KMS-11 (cell line): ENCODE results near the gene OR8D4.

Experiments used
- H2AFZ ChIP-seq: fragments of 200-600 bp; sonication (generic); 2 replicates; pipeline ENCODE4 v1.6.1; 2016; ENCODE audit warnings: antibody characterized with exemption, mixed run types, low read depth
- H3K27ac ChIP-seq: fragments of 200-600 bp; sonication (generic); 2 replicates; pipeline ENCODE4 v1.6.1; 2016; ENCODE audit warnings: mild to moderate bottlenecking, mixed run types
- H3K27me3 ChIP-seq: fragments of 200-600 bp; sonication (generic); 2 replicates; pipeline ENCODE4 v1.6.1; 2017; ENCODE audit warnings: mild to moderate bottlenecking, low read depth, mixed run types, moderate library complexity; ENCODE audit not compliant: insufficient read depth
- H3K36me3 ChIP-seq: fragments of 200-600 bp; sonication (generic); 2 replicates; pipeline ENCODE4 v1.6.1; 2017; ENCODE audit warnings: mild to moderate bottlenecking, mixed run types; ENCODE audit not compliant: insufficient read depth
- H3K4me1 ChIP-seq: fragments of 200-600 bp; sonication (generic); 2 replicates; pipeline ENCODE4 v1.6.1; 2016; ENCODE audit warnings: mild to moderate bottlenecking, low read depth, mixed run types; ENCODE audit not compliant: poor library complexity, severe bottlenecking
- H3K4me2 ChIP-seq: fragments of 200-600 bp; sonication (generic); 2 replicates; pipeline ENCODE4 v1.7.0; 2016; ENCODE audit warnings: mild to moderate bottlenecking, mixed run types
- H3K4me3 ChIP-seq: fragments of 200-600 bp; sonication (generic); IDR thresholded peaks from 2 replicates; pipeline ENCODE4 v1.6.1; 2017; ENCODE audit warnings: low read depth, low read length, mixed read lengths; ENCODE audit not compliant: insufficient read depth
- H3K79me2 ChIP-seq: fragments of 200-600 bp; sonication (generic); 2 replicates; pipeline ENCODE4 v1.6.1; 2016; ENCODE audit warnings: low read depth, mixed run types; ENCODE audit not compliant: insufficient read depth
- H3K9ac ChIP-seq: fragments of 200-600 bp; sonication (generic); 2 replicates; pipeline ENCODE4 v1.6.1; 2016; ENCODE audit warnings: mild to moderate bottlenecking, mixed run types
- H4K20me1 ChIP-seq: fragments of 200-600 bp; sonication (generic); 2 replicates; pipeline ENCODE4 v1.6.1; 2016; ENCODE audit warnings: mild to moderate bottlenecking, mixed run types; ENCODE audit not compliant: insufficient read depth
- TF ChIP-seq, protein P1 (sequence below): fragments of 200-600 bp; sonication (generic); conservative IDR thresholded peaks from 2 replicates; pipeline ENCODE4 v1.6.1; 2017; ENCODE audit warnings: low read depth, mild to moderate bottlenecking, antibody characterized with exemption, low read length, moderate library complexity, mixed read lengths

OR8D4 gene

DNA sequence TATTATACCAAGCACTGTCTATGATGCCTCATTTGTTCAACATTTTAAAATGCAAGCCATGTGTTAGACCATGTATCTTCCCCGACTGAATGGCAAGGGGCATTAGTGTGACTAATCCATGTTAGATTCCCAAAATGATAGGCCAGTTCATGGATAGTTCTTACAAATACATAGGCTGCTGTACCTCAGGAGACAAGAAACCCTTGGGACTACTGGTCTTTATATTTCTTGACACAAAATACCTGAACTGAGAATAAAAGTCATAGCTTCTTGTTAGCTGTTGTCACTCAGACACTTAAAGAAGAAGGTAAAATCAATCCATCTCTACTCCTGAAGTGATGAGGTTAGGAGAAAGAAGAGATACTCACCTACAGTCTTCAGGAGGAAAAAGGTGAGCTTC is at the start of gene OR8D4:
OR8D4 (plus strand) TSS at position 301 of the 400 bp plus-strand sequence. CDS start 4,265 bp downstream, outside the sequence.
- Histone ChIP-seq H3K4me3 (no peak within 1 kb of the TSS), H3K27ac (no peak within 1 kb of the TSS), H3K36me3 (no peaks in the 10 kb centered on the region), H3K79me2 (no peaks in the 10 kb centered on the region), H3K4me1 (peaks cover 10% of the 10 kb centered on the region), H4K20me1 (no peaks in the 10 kb centered on the region), H2AFZ (no peak within 1 kb of the TSS), H3K9ac (no peak within 1 kb of the TSS), H3K4me2 (no peak within 1 kb of the TSS), H3K27me3 (no peaks in the 10 kb centered on the region)
- TF ChIP-seq, protein P1, sequence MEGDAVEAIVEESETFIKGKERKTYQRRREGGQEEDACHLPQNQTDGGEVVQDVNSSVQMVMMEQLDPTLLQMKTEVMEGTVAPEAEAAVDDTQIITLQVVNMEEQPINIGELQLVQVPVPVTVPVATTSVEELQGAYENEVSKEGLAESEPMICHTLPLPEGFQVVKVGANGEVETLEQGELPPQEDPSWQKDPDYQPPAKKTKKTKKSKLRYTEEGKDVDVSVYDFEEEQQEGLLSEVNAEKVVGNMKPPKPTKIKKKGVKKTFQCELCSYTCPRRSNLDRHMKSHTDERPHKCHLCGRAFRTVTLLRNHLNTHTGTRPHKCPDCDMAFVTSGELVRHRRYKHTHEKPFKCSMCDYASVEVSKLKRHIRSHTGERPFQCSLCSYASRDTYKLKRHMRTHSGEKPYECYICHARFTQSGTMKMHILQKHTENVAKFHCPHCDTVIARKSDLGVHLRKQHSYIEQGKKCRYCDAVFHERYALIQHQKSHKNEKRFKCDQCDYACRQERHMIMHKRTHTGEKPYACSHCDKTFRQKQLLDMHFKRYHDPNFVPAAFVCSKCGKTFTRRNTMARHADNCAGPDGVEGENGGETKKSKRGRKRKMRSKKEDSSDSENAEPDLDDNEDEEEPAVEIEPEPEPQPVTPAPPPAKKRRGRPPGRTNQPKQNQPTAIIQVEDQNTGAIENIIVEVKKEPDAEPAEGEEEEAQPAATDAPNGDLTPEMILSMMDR = no peak

DNA sequence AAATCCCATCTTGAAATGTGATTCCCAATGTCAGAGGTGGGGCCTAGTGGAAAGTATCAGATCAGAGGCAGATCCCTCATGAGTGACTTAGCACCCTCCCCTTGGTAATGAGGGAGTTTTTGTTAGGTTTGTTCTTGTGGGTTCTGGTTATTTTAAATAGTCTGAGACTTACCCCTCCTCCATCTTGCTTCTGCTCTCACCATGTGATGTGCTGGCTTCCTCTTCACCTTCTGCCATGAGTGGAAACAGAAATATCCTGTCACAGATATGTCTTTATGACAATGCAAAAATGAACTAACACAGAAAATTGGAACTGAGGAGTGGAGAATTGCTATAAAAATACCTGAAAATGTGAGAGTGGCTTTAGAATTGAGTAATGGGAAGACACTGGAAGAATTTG is 49.6 kb upstream of the OR8D4 start:
- TF ChIP-seq, protein P1 = no peak
- Histone ChIP-seq H3K27ac (no peak overlapping the region), H3K4me1 (no peaks in the 10 kb centered on the region), H2AFZ (no peak overlapping the region), H3K36me3 (no peaks in the 10 kb centered on the region), H3K4me3 (no peak overlapping the region), H3K27me3 (no peaks in the 10 kb centered on the region), H4K20me1 (no peaks in the 10 kb centered on the region), H3K79me2 (no peaks in the 10 kb centered on the region), H3K4me2 (no peak overlapping the region), H3K9ac (no peak overlapping the region)

DNA sequence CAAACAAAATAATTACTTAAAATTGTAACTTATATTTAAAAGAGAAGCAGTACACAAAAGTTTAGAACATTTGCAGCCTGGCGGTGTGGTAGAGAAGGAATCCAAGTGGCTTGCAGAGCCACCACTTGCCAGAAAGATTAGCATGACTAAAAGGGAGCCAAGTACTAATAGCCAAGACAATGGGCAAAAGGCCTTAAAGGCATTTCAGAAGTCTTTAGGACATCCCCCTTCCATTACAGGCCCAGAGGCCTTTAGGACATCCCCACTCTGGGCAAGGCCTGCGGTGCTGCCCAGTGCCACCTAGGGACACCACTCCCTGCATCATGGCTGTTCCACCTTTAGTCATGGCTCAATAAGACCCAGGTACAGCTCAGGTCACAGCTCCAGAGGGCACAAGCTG is 48.9 kb upstream of the OR8D4 start:
- Histone ChIP-seq H3K27ac (no peak overlapping the region), H3K4me3 (no peak overlapping the region), H3K4me1 (no peaks in the 10 kb centered on the region), H2AFZ (no peak overlapping the region), H3K9ac (no peak overlapping the region), H4K20me1 (no peaks in the 10 kb centered on the region), H3K79me2 (no peaks in the 10 kb centered on the region), H3K4me2 (no peak overlapping the region), H3K27me3 (no peaks in the 10 kb centered on the region), H3K36me3 (no peaks in the 10 kb centered on the region)
- TF ChIP-seq, protein P1 = no peak

DNA sequence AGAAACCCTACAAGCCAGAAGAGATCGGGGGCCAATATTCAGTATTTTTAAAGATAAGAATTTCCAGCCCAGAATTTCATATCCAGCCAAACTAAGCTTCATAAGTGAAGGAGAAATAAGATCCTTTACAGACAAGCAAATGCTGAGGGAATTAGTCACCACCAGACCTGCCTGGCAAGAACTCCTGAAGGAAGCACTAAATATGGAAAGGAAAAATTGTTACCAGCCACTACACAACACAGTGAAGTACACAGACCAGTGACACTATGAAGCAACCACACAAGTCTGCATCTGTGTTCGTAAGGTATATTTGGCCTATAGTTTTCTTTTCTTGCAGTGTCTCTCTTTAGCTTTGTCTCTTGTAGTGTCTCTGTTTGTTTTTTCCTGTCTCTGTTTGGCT is 45.5 kb upstream of the OR8D4 start:
- TF ChIP-seq, protein P1 = no peak
- H3K36me3 ChIP-seq = no peaks in the 10 kb centered on the region
- H2AFZ ChIP-seq = no peak overlapping the region
- no peaks in the 10 kb centered on the region for H3K79me2 ChIP-seq
- no peak overlapping the region for H3K27ac ChIP-seq
- no peak overlapping the region for H3K9ac ChIP-seq
- no peak overlapping the region for H3K4me3 ChIP-seq
- no peaks in the 10 kb centered on the region for H3K4me1 ChIP-seq
- H4K20me1 ChIP-seq = no peaks in the 10 kb centered on the region
- no peaks in the 10 kb centered on the region for H3K27me3 ChIP-seq
- no peak overlapping the region for H3K4me2 ChIP-seq
